ENCODE data around the gene SLC35E2B.
A peak's percentile ranks its signal among the peaks of the same experiment; 100 is the strongest.
"Not testable (repeated sequence)": the region's sequence is repeated elsewhere in the genome, so short reads cannot be mapped to it uniquely, and the experiment has no call there.

Gene SLC35E2B

DNA sequence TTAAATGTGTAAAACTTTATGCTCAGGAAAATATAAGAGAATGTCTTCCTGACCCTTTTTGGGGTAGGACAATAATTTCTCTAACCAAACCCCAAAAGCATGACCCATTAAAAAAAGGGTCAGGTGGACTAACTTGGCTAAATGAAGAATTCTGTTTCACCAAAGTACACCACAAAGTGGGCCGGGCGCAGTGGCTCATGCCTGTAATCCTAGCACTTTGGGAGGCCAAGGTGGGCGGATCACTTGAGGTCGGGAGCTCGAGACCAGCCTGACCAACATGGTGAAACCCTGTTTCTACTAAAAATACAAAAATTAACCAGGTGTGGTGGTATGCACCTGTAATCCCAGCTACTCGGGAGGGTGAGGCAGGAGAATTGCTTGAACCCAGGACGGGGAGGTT, 3.1 kb downstream of the SLC35E2B start:
- POLR2A ChIA-PET; DNase-seq (ENCODE audit: extremely low spot score); CTCF ChIA-PET: not testable (repeated sequence)

DNA sequence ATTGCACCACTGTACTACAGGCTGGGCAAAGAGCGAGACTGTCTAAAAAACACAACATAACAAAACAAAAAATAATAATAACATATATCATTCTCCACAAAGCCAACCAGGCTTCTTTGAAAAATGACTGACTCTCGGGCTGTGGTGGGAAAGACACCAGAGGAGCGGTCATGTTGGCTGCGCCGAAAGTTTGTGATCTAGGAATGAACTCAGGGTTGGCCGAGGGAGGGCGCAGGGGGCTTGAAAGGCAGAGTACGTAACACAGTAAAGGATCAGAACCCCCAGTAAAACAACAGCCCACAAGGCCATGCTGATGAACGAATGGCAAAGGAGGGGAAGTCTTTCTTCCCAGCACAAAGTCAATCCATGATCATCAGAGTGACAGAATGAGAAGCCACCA, 4.7 kb downstream of the SLC35E2B start:
- ChIA-PET CTCF (interaction anchor here (1.3 kb wide), 1 partner anchor 9 kb away, joined by 7 read pairs; no protein-coding TSS in a partner anchor), POLR2A (no interaction called here)
- no peak for TF ChIP-seq CTCF (IDR thresholded peaks at IDR 0.05; ENCODE audit: control extremely low read depth, extremely low read depth, low read depth, missing control alignments)
- peak; percentile 7 for DNase-seq (ENCODE audit: extremely low spot score)

- CTCF ChIA-PET = no interaction called here
These were observed 8.4 kb downstream of the SLC35E2B start for GRCh38 chr1:1684031-1684681.

GRCh38 chr1:1683104-1683905, 9.3 kb downstream of the SLC35E2B start:
- CTCF ChIA-PET = no interaction called here
- no peak for TF ChIP-seq CTCF (IDR thresholded peaks at IDR 0.05; ENCODE audit: control extremely low read depth, extremely low read depth, low read depth, missing control alignments)
- POLR2A ChIA-PET = no interaction called here
- peak; percentile 5 for DNase-seq (ENCODE audit: extremely low spot score)

More at GRCh38 chr1:1684031-1684681, 8.4 kb downstream of the SLC35E2B start:
- TF ChIP-seq CTCF (IDR thresholded peaks at IDR 0.05; ENCODE audit: control extremely low read depth, extremely low read depth, low read depth, missing control alignments) = no peak
- DNase-seq (ENCODE audit: extremely low spot score) = no peak
- POLR2A ChIA-PET = no interaction called here

- DNase-seq (ENCODE audit: extremely low spot score) = no peak
- POLR2A ChIA-PET = no interaction called here
- no peak for TF ChIP-seq CTCF (IDR thresholded peaks at IDR 0.05; ENCODE audit: control extremely low read depth, extremely low read depth, low read depth, missing control alignments)
- CTCF ChIA-PET = no interaction called here
These were observed 11.7 kb downstream of the SLC35E2B start for GRCh38 chr1:1680912-1681273.

- ChIA-PET CTCF (interaction anchor here (0.6 to 2.4 kb wide), 3 partner anchors 14 to 75 kb away, joined by 3 to 16 read pairs (median 7); no protein-coding TSS in a partner anchor), POLR2A (no interaction called here)
- no peak for DNase-seq (ENCODE audit: extremely low spot score)
- no peak for TF ChIP-seq CTCF (IDR thresholded peaks at IDR 0.05; ENCODE audit: control extremely low read depth, extremely low read depth, low read depth, missing control alignments)
These were observed 12.3 kb downstream of the SLC35E2B start for GRCh38 chr1:1680031-1680911.
